ENCODE data around the gene NBPF3. TPM values are rescaled to one million over a fixed set of nuclear protein-coding genes. Genes with fewer than 3 reads are reported as not detected.

NBPF3 gene
- total RNA-seq, 1 experiment from 2014 or later = 21.4 TPM

DNA sequence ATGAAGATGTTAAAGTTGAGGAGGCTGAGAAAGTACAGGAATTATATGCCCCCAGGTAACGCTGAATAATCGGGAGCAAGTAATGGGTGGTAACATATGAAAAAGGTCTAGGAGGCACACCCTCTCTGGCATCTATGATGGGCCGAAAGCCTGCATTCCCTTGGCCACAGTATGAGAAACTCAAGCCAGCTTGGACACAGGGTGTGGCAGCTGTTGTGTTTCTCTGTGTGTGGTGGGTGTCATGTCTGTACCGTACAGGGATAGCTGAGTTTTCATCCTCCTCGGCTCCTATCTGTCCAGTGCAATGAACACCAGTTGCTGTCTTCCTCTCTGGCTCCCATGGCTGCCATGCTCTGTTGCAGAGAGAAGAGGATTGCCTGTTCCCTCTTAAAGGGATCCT is 32.9 kb downstream of the NBPF3 start:
- no peak for ATAC-seq
- H3K27me3 Mint-ChIP-seq (ENCODE audit: low read depth) = no peaks in the 10 kb centered on the region
- H3K4me1 Mint-ChIP-seq = peaks cover 29% of the 10 kb centered on the region
- CTCF ChIA-PET = no interaction called here
- POLR2A ChIA-PET = no interaction called here
- no peak for TF ChIP-seq GTF2I (CRISPR knock-in tag; conservative IDR thresholded peaks at IDR 0.05)
- TF ChIP-seq ESRRA (CRISPR knock-in tag; IDR thresholded peaks at IDR 0.05; ENCODE audit: borderline replicate concordance) = no peak
- TF ChIP-seq OVOL2 (CRISPR knock-in tag; IDR thresholded peaks at IDR 0.05; ENCODE audit: borderline replicate concordance) = no peak
- TF ChIP-seq PRRX2 (CRISPR knock-in tag; IDR thresholded peaks at IDR 0.05) = no peak
- no peak for TF ChIP-seq MYBL2 (CRISPR knock-in tag; IDR thresholded peaks at IDR 0.05)
- no peak for TF ChIP-seq ZNF425 (CRISPR knock-in tag; conservative IDR thresholded peaks at IDR 0.05)
- no peak for TF ChIP-seq SMAD4 (CRISPR knock-in tag; IDR thresholded peaks at IDR 0.05)
- TF ChIP-seq SOX15 (CRISPR knock-in tag; IDR thresholded peaks at IDR 0.05) = no peak
- no peak for TF ChIP-seq USF1 (CRISPR knock-in tag; IDR thresholded peaks at IDR 0.05)
- no peak for TF ChIP-seq NFATC4 (CRISPR knock-in tag; IDR thresholded peaks at IDR 0.05)
- no peak for TF ChIP-seq CREB1 (CRISPR knock-in tag; IDR thresholded peaks at IDR 0.05)
- no peak for TF ChIP-seq ZNF138 (CRISPR knock-in tag; conservative IDR thresholded peaks at IDR 0.05)
- no peak for TF ChIP-seq EMX1 (CRISPR knock-in tag; IDR thresholded peaks at IDR 0.05)
- TF ChIP-seq CBFB (CRISPR knock-in tag; IDR thresholded peaks at IDR 0.05; ENCODE audit: low read depth) = no peak
- TF ChIP-seq RELA (CRISPR knock-in tag; IDR thresholded peaks at IDR 0.05; ENCODE audit: borderline replicate concordance) = no peak
- TF ChIP-seq GABPB1 (CRISPR knock-in tag; IDR thresholded peaks at IDR 0.05) = no peak
- no peaks in the 10 kb centered on the region for H3K9me3 Mint-ChIP-seq
- no peak overlapping the region for H3K4me3 Mint-ChIP-seq
- no peak overlapping the region; the same call in 1 of the 2 replicates for H3K27ac Mint-ChIP-seq
- no peak for DNase-seq (ENCODE audit: low spot score)
- peaks cover 21% of the 10 kb centered on the region for H3K36me3 Mint-ChIP-seq

DNA sequence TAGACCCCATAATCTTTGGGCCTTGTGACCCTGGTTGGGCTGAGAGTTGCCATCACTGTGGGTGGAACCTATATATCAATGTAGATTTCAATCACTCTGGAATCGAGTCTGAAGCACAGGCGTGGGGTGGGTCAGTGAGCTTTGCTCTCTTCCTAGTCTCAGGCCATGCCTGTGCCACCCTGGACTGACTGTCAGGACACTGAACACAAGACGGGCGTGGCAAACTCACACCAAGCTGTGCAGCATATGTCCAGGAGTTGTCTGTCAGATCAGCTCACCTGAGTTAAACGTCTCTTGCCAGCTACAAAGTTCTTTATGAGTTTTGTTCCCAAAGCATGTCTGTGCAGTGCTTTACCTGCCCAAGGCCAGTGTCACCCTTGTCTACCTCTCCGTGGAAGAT is 38.4 kb downstream of the NBPF3 start:
- Mint-ChIP-seq H3K4me1 (no peaks in the 10 kb centered on the region), H3K4me3 (no peak overlapping the region), H3K27me3 (ENCODE audit: low read depth) (peaks cover 8% of the 10 kb centered on the region), H3K36me3 (peaks cover 21% of the 10 kb centered on the region), H3K9me3 (no peaks in the 10 kb centered on the region), H3K27ac (no peak overlapping the region)
- ATAC-seq = no peak
- CTCF ChIA-PET = no interaction called here
- no peak for DNase-seq (ENCODE audit: low spot score)
- POLR2A ChIA-PET = no interaction called here
- TF ChIP-seq, protein P1, sequence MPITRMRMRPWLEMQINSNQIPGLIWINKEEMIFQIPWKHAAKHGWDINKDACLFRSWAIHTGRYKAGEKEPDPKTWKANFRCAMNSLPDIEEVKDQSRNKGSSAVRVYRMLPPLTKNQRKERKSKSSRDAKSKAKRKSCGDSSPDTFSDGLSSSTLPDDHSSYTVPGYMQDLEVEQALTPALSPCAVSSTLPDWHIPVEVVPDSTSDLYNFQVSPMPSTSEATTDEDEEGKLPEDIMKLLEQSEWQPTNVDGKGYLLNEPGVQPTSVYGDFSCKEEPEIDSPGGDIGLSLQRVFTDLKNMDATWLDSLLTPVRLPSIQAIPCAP (CRISPR knock-in tag; IDR thresholded peaks at IDR 0.05) = no peak
- TF ChIP-seq GABPB1 (CRISPR knock-in tag; IDR thresholded peaks at IDR 0.05) (no peak), STAT6 (CRISPR knock-in tag; conservative IDR thresholded peaks at IDR 0.05; ENCODE audit: low read depth) (no peak), ZNF425 (CRISPR knock-in tag; conservative IDR thresholded peaks at IDR 0.05) (no peak), ZNF423 (CRISPR knock-in tag; IDR thresholded peaks at IDR 0.05) (no peak), ZNF671 (CRISPR knock-in tag; IDR thresholded peaks at IDR 0.05) (no peak), EMX1 (CRISPR knock-in tag; IDR thresholded peaks at IDR 0.05) (no peak), ETV6 (CRISPR knock-in tag; IDR thresholded peaks at IDR 0.05) (no peak), PRRX2 (CRISPR knock-in tag; IDR thresholded peaks at IDR 0.05) (no peak), NR1H2 (CRISPR knock-in tag; IDR thresholded peaks at IDR 0.05) (no peak), ZNF219 (CRISPR knock-in tag; IDR thresholded peaks at IDR 0.05; ENCODE audit: borderline replicate concordance) (no peak), ZNF232 (CRISPR knock-in tag; IDR thresholded peaks at IDR 0.05) (no peak)
- TF ChIP-seq, protein P2, sequence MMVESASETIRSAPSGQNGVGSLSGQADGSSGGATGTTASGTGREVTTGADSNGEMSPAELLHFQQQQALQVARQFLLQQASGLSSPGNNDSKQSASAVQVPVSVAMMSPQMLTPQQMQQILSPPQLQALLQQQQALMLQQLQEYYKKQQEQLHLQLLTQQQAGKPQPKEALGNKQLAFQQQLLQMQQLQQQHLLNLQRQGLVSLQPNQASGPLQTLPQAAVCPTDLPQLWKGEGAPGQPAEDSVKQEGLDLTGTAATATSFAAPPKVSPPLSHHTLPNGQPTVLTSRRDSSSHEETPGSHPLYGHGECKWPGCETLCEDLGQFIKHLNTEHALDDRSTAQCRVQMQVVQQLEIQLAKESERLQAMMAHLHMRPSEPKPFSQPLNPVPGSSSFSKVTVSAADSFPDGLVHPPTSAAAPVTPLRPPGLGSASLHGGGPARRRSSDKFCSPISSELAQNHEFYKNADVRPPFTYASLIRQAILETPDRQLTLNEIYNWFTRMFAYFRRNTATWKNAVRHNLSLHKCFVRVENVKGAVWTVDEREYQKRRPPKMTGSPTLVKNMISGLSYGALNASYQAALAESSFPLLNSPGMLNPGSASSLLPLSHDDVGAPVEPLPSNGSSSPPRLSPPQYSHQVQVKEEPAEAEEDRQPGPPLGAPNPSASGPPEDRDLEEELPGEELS (CRISPR knock-in tag; IDR thresholded peaks at IDR 0.05) = no peak
- TF ChIP-seq, protein P3, sequence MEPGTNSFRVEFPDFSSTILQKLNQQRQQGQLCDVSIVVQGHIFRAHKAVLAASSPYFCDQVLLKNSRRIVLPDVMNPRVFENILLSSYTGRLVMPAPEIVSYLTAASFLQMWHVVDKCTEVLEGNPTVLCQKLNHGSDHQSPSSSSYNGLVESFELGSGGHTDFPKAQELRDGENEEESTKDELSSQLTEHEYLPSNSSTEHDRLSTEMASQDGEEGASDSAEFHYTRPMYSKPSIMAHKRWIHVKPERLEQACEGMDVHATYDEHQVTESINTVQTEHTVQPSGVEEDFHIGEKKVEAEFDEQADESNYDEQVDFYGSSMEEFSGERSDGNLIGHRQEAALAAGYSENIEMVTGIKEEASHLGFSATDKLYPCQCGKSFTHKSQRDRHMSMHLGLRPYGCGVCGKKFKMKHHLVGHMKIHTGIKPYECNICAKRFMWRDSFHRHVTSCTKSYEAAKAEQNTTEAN (CRISPR knock-in tag; IDR thresholded peaks at IDR 0.05) = no peak

Data from WTC11 (cell line).